ENCODE measurements around the gene FOXM1.

FOXM1 gene, protein sequence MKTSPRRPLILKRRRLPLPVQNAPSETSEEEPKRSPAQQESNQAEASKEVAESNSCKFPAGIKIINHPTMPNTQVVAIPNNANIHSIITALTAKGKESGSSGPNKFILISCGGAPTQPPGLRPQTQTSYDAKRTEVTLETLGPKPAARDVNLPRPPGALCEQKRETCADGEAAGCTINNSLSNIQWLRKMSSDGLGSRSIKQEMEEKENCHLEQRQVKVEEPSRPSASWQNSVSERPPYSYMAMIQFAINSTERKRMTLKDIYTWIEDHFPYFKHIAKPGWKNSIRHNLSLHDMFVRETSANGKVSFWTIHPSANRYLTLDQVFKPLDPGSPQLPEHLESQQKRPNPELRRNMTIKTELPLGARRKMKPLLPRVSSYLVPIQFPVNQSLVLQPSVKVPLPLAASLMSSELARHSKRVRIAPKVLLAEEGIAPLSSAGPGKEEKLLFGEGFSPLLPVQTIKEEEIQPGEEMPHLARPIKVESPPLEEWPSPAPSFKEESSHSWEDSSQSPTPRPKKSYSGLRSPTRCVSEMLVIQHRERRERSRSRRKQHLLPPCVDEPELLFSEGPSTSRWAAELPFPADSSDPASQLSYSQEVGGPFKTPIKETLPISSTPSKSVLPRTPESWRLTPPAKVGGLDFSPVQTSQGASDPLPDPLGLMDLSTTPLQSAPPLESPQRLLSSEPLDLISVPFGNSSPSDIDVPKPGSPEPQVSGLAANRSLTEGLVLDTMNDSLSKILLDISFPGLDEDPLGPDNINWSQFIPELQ

GRCh38 chr12:2877047-2877952 is at the start of gene FOXM1, which contains the start of gene RHNO1:
Gene FOXM1 (minus strand): TSS chr12:2877174. CDS start chr12:2874478, 2,696 bp downstream.
Gene RHNO1 (plus strand): TSS chr12:2877223. CDS start chr12:2885367, 8,144 bp downstream.
- peak; percentile 57 for DNase-seq

- DNase-seq = no peak
Measured at GRCh38 chr12:2925322-2925995, 48.5 kb upstream of the FOXM1 start.

- no peak for DNase-seq
Measured at GRCh38 chr12:2924019-2924418, 47.0 kb upstream of the FOXM1 start.

GRCh38 chr12:2923057-2923456 is 46.1 kb upstream of the FOXM1 start:
- DNase-seq = no peak

DNA sequence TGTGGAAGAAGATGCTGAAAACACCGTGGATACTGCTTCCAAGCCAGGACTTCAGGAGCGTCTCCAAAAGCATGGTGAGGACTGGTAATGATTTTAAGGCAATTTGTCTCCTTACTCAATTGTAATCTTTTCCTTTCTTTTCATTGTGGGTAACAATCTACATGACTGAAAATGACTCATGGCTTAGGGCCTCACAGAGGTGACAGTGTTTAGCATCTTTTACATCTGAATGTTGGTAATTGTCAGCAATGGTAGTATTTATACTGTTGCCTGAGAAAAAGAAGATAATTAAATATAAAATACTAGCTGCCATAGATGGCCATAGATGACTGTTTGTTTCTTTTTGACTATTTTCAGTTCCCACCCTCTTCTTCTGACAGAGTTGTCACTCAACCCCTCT is 45.4 kb upstream of the FOXM1 start:
- no peak for DNase-seq

GRCh38 chr12:2919249-2919648 is 42.3 kb upstream of the FOXM1 start:
- DNase-seq = no peak

DNA sequence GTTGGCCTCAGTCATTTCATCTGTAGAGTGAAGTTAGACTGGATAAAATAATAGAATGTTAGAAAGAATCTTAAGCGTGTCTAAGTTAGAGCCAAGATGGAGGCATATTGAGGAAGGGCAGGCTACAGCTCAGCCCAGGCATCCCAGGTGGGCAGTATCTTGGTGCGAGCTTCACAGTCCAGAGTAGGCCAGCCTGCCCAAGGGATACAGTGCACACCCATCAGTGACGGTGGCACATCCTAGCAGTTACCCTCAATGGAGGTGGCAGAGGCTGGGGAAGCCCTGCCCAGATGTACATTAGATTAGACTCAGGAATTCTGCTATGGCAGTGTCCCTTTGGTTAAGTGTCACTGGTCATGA is 35.2 kb upstream of the FOXM1 start:
- DNase-seq = no peak

- no peak for DNase-seq
Measured at GRCh38 chr12:2904260-2904659, 27.3 kb upstream of the FOXM1 start.

DNA sequence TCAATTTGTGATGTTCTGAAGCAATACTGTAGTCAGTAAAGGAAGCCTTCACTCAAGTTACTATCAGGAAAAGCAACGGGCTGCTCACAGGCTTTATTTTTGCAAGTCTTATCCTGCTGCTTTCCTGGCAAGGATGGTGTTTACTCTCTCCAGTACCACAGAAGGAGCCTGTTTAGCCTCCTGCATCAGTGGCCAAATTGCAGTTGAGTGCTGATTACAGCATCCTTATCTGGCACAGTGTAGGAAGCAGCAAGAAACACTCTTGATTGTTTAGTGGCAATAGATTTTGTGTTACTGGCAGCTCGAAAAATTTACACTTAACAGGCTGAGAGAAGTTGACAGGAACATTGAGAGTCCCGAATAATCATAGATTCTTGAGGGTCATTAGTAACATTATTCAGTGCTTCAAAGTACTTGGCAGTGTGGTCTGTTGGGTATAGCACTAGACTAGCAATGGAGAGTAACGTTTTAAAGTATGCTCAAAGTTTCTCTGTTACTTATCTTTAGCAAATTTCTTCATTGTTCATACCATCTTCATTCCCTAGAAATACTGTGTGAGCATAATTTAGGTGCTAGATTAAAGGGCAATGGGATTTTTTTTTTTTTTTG is 25.4 kb upstream of the FOXM1 start:
- DNase-seq = no peak

- DNase-seq = no peak
Measured at GRCh38 chr12:2900642-2901041, 23.7 kb upstream of the FOXM1 start.

- no peak for DNase-seq
Measured at GRCh38 chr12:2897418-2897817, 20.4 kb upstream of the FOXM1 start.

- no peak for DNase-seq
Measured at GRCh38 chr12:2895511-2895910, 18.5 kb upstream of the FOXM1 start.

- no peak for DNase-seq
Measured at GRCh38 chr12:2895051-2895451, 18.1 kb upstream of the FOXM1 start.

DNA sequence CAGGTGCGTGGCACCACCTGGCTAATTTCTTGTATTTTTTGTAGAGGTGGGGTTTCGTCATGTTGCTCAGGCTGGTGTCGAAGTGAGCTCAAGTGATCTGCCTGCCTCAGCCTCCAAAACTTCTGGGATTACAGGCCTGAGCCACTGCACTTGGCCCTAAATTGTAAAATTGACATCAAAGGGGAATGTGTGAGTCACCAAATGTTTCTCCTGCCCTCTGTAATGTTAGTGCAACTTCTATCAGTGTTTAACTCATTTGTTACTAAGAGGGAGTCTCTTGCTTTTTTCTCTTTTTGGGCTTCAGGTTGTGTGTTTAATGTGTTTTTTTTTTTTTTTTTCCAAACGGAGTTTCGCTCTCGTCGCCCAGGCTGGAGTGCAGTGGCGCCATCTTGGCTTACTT is 16.0 kb upstream of the FOXM1 start:
- DNase-seq = no peak

- no peak for DNase-seq
Measured at GRCh38 chr12:2892246-2892645, 15.3 kb upstream of the FOXM1 start.

- DNase-seq = no peak
Measured at GRCh38 chr12:2891240-2892053, 14.5 kb upstream of the FOXM1 start.

- peak; percentile 93 for DNase-seq
Measured at GRCh38 chr12:2890388-2891239, 13.6 kb upstream of the FOXM1 start, which contains the start of gene TULP3. Gene TULP3 (plus strand): TSS chr12:2890891. CDS start chr12:2890948, 57 bp downstream.

DNA sequence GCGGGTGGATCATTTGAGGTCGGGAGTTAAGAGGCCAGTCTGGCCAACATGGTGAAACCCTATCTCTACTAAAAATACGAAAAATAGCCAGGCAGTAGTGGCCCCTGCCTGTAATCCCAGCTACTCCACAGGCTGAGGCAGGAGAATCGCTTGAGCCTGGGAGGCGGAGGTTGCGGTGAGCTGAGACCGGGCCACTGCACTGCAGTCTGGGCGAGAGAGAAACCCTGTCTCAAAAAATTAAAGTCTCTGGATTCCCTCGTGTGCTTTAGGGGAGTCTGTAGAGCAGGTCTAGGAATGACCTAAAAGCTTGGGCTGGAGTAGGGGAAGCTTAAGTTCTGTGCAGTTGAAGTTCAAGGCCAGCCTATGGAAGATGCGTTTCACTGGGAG is 13.0 kb upstream of the FOXM1 start:
- DNase-seq = no peak

- DNase-seq = no peak
Measured at GRCh38 chr12:2886768-2887450, 9.9 kb upstream of the FOXM1 start.

- DNase-seq = no peak
Measured at GRCh38 chr12:2884810-2885209, 7.8 kb upstream of the FOXM1 start.
